ENCODE measurements around the gene ICAM4. TPM values are rescaled to one million over a fixed set of nuclear protein-coding genes. Genes with fewer than 3 reads are reported as not detected.

Gene ICAM4
- total RNA-seq, 2 experiments from 2014 or later, result 0.38 TPM; not detected in 1

GRCh38 chr19:10289836-10290356, 3.1 kb downstream of the ICAM4 start, which contains the start of gene ICAM5:
Gene ICAM5 (plus strand): TSS chr19:10289952. CDS start chr19:10290044, 92 bp downstream.
- peak within 1 kb of the TSS; percentile 68 for H3K4me3 ChIP-seq (ENCODE audit: low read depth, low read length, poor library complexity, severe bottlenecking)

GRCh38 chr19:10290357-10290875, 3.7 kb downstream of the ICAM4 start:
- Histone ChIP-seq H3K4me2 (ENCODE audit: low read length) (peak overlapping the region; percentile 83), H3K9me2 (ENCODE audit: insufficient read depth, low read length) (no peaks in the 10 kb centered on the region), H3K79me2 (ENCODE audit: insufficient read depth, low read depth, low read length) (no peaks in the 10 kb centered on the region), H2AFZ (ENCODE audit: low read length) (no peak overlapping the region), H3K27ac (ENCODE audit: low read depth, low read length, poor library complexity, severe bottlenecking) (no peak overlapping the region), H4K20me1 (ENCODE audit: insufficient read depth, low read length) (no peaks in the 10 kb centered on the region), H3K4me3 (ENCODE audit: low read depth, low read length, poor library complexity, severe bottlenecking) (peak overlapping the region; percentile 68), H3K4me1 (ENCODE audit: insufficient read depth, low read length, poor library complexity, severe bottlenecking) (peaks cover 73% of the 10 kb centered on the region), H3K36me3 (ENCODE audit: insufficient read depth, low read length) (peaks cover 7% of the 10 kb centered on the region; the same call in 1 of the 2 replicates), H3K9me3 (ENCODE audit: low read length) (no peaks in the 10 kb centered on the region)
- BruUV-seq (replicated peaks), result no TSS peak
- DNase-seq (ENCODE audit: low spot score), result no peak
- POLR2A ChIA-PET, result interaction anchor here (0.8 kb wide), 1 partner anchor 121 kb away, joined by 5 read pairs; no protein-coding TSS in a partner anchor
- intact Hi-C loops (cut with micrococcal nuclease; ENCODE audit: unreplicated experiment), result no loop called here
- CTCF ChIA-PET (ENCODE audit: unreplicated experiment), result no interaction called here
- TF ChIP-seq CTCF (conservative IDR thresholded peaks at IDR 0.05; ENCODE audit: low read length) (no peak), EZH2phosphoT487 (IDR thresholded peaks at IDR 0.05; ENCODE audit: borderline replicate concordance, low read depth, low read length) (no peak)

More at GRCh38 chr19:10289836-10290356, 3.1 kb downstream of the ICAM4 start, which contains the start of gene ICAM5:
- POLR2A ChIA-PET, result interaction anchor here (0.6 to 1.6 kb wide), 8 partner anchors 9 to 121 kb away, joined by 3 to 13 read pairs (median 4); partner anchors contain the start of gene ICAM1
- CTCF ChIA-PET (ENCODE audit: unreplicated experiment), result interaction anchor here (1.0 to 1.8 kb wide), 2 partner anchors 20 to 30 kb away, joined by 3 to 5 read pairs; no protein-coding TSS in a partner anchor
- intact Hi-C loops (cut with micrococcal nuclease; ENCODE audit: unreplicated experiment), result no loop called here
- H3K4me1 ChIP-seq (ENCODE audit: insufficient read depth, low read length, poor library complexity, severe bottlenecking), result peaks cover 72% of the 10 kb centered on the region
- peaks cover 11% of the 10 kb centered on the region; the same call in 1 of the 2 replicates for H3K36me3 ChIP-seq (ENCODE audit: insufficient read depth, low read length)
- TF ChIP-seq EZH2phosphoT487 (IDR thresholded peaks at IDR 0.05; ENCODE audit: borderline replicate concordance, low read depth, low read length), result no peak
- no peak for TF ChIP-seq CTCF (conservative IDR thresholded peaks at IDR 0.05; ENCODE audit: low read length)
- H3K79me2 ChIP-seq (ENCODE audit: insufficient read depth, low read depth, low read length), result no peaks in the 10 kb centered on the region
- no peaks in the 10 kb centered on the region for H3K9me2 ChIP-seq (ENCODE audit: insufficient read depth, low read length)
- H2AFZ ChIP-seq (ENCODE audit: low read length), result peak within 1 kb of the TSS; percentile 90
- peak within 1 kb of the TSS; percentile 83 for H3K4me2 ChIP-seq (ENCODE audit: low read length)
- peak within 1 kb of the TSS; percentile 56 for H3K27ac ChIP-seq (ENCODE audit: low read depth, low read length, poor library complexity, severe bottlenecking)
- DNase-seq (ENCODE audit: low spot score), result peak; percentile 29
- no peaks in the 10 kb centered on the region for H3K9me3 ChIP-seq (ENCODE audit: low read length)
- no peaks in the 10 kb centered on the region for H4K20me1 ChIP-seq (ENCODE audit: insufficient read depth, low read length)
- BruUV-seq (replicated peaks), result no TSS peak

Measured in OCI-LY7 (cell line).